Common myeloid progenitor, CD34-positive (primary cell): ENCODE data around the gene LGI4.

Experiments used
- CTCF ChIA-PET: fragments of 350-600 bp; sonication (Branson Sonifier 250); formaldehyde crosslinking; loops from one replicate; lab custom pipeline; 2021; ENCODE audit warnings: antibody characterized with exemption; lab: Charles Lee
- POLR2A ChIA-PET: fragments of 350-600 bp; sonication (Branson Sonifier 250); formaldehyde crosslinking; loops from one replicate; lab custom pipeline; 2021; ENCODE audit warnings: antibody characterized with exemption; lab: Charles Lee
- DNase-seq, 3 donors: peaks; one replicate each; pipeline versions ENCODE4 v3.0.0 to v3.0.0-alpha.2; 2013
- H3K27ac ChIP-seq, 2 experiments: 1 replicate in 1 of 2; 2 replicates in 1 of 2; pipeline ENCODE4 v1.7.0; 2013; ENCODE audit warnings: inconsistent platforms in 2 of 2, low read length in 2 of 2, mild to moderate bottlenecking in 2 of 2, low read depth in 1 of 2, moderate library complexity in 1 of 2; ENCODE audit not compliant: severe bottlenecking in 2 of 2, insufficient read depth in 1 of 2, poor library complexity in 1 of 2
- H3K27me3 ChIP-seq, 5 experiments: replicated peaks in 2 of 5; 1 replicate in 3 of 5; 2 replicates in 2 of 5; pipeline versions ENCODE4 v1.6.1 to v1.7.0; 2013; ENCODE audit warnings: low read length in 4 of 5, mild to moderate bottlenecking in 2 of 5, moderate library complexity in 2 of 5, inconsistent platforms in 1 of 5; ENCODE audit not compliant: insufficient read depth in 5 of 5, control insufficient read depth in 4 of 5
- H3K36me3 ChIP-seq, 4 experiments: 1 replicate in 2 of 4; 2 replicates in 2 of 4; pipeline versions ENCODE4 v1.6.1 to v1.7.0; 2013; ENCODE audit warnings: low read length in 3 of 4, control low read depth in 1 of 4, mild to moderate bottlenecking in 1 of 4; ENCODE audit not compliant: control insufficient read depth in 4 of 4, insufficient read depth in 4 of 4
- H3K4me1 ChIP-seq, 4 experiments: 1 replicate in 3 of 4; 2 replicates in 1 of 4; pipeline versions ENCODE4 v1.6.1 to v1.7.1; 2013; ENCODE audit warnings: low read length in 3 of 4, mild to moderate bottlenecking in 3 of 4, control low read depth in 1 of 4, inconsistent platforms in 1 of 4, moderate library complexity in 1 of 4; ENCODE audit not compliant: control insufficient read depth in 4 of 4, insufficient read depth in 4 of 4; ENCODE audit errors: control extremely low read depth in 1 of 4
- H3K4me3 ChIP-seq, 7 experiments: 1 replicate in 4 of 7; 2 replicates in 3 of 7; pipeline versions ENCODE4 v1.5.1 to v1.7.0; 2013; ENCODE audit warnings: mild to moderate bottlenecking in 7 of 7, low read length in 6 of 7, moderate library complexity in 6 of 7, inconsistent platforms in 2 of 7, low read depth in 2 of 7, control low read depth in 1 of 7; ENCODE audit not compliant: insufficient read depth in 4 of 7, control insufficient read depth in 1 of 7; ENCODE audit errors: extremely low read depth in 1 of 7
- H3K9me3 ChIP-seq, 5 experiments: 1 replicate in 4 of 5; 2 replicates in 1 of 5; pipeline versions ENCODE4 v1.6.1 to v1.7.1; 2013; ENCODE audit warnings: low read length in 4 of 5, mild to moderate bottlenecking in 2 of 5, inconsistent platforms in 1 of 5, low read depth in 1 of 5, moderate library complexity in 1 of 5; ENCODE audit not compliant: control insufficient read depth in 4 of 5, insufficient read depth in 2 of 5; ENCODE audit errors: control extremely low read depth in 1 of 5
- WGBS: methylation state at CpG from one replicate; pipeline ENCODE4 v1.1.5; 2013; ENCODE audit not compliant: insufficient coverage; 5-methylcytosine and 5-hydroxymethylcytosine counted together

The LGI4 gene

GRCh38 chr19:35143231-35143715 is 8.4 kb upstream of the LGI4 start, which contains the start of gene FXYD7:
FXYD7 (plus strand) TSS chr19:35143255; CDS start chr19:35143334, 79 bp downstream.
- ChIA-PET POLR2A (interaction anchor here (3.2 kb wide), 1 partner anchor 11 kb away, joined by 14 read pairs; the partner anchor contains the start of gene FXYD5), CTCF (interaction anchor here (0.8 to 5.6 kb wide), 9 partner anchors 8 to 171 kb away, joined by 3 to 38 read pairs (median 8); partner anchors contain the start of gene FXYD5)
- H3K27me3 ChIP-seq: peaks cover 0 to 33% (median 17%) of the 10 kb centered on the region in 5 experiments
- H3K4me3 ChIP-seq: peak within 1 kb of the TSS in 4 of 7 experiments; percentile 33 to 55 (median 46)
- no peaks in the 10 kb centered on the region for H3K9me3 ChIP-seq
- DNase-seq: no peak
- H3K27ac ChIP-seq: no peak within 1 kb of the TSS
- 0% methylated on average over 6 of the region's 31 CpGs for WGBS
- H3K4me1 ChIP-seq: peaks cover 0 to 46% (median 37%) of the 10 kb centered on the region in 4 experiments
- no peaks in the 10 kb centered on the region for H3K36me3 ChIP-seq

GRCh38 chr19:35142606-35143230 is 7.9 kb upstream of the LGI4 start:
- 0% methylated on average over 8 of the region's 46 CpGs for WGBS
- CTCF ChIA-PET: interaction anchor here (0.8 to 5.6 kb wide), 19 partner anchors 9 to 210 kb away, joined by 3 to 38 read pairs (median 5); partner anchors contain the start of genes FAM187B, FXYD5 and HAMP
- no peaks in the 10 kb centered on the region for H3K36me3 ChIP-seq
- peak in 2 of 3 donors; percentile 70 to 72 for DNase-seq
- H3K27ac ChIP-seq: no peak overlapping the region
- peaks cover 0 to 33% (median 17%) of the 10 kb centered on the region in 5 experiments for H3K27me3 ChIP-seq
- no peaks in the 10 kb centered on the region for H3K9me3 ChIP-seq
- H3K4me1 ChIP-seq: peaks cover 0 to 46% (median 37%) of the 10 kb centered on the region in 4 experiments
- H3K4me3 ChIP-seq: peak overlapping the region in 3 of 7 experiments; percentile 43 to 55 (median 49)
- POLR2A ChIA-PET: interaction anchor here (0.6 to 3.2 kb wide), 2 partner anchors 11 to 51 kb away, joined by 3 to 14 read pairs; partner anchors contain the start of gene FXYD5

- DNase-seq: peak in 2 of 3 donors; percentile 57 to 69
- Histone ChIP-seq H3K36me3 (no peaks in the 10 kb centered on the region), H3K4me1 (peaks cover 0 to 42% (median 36%) of the 10 kb centered on the region in 4 experiments), H3K9me3 (no peaks in the 10 kb centered on the region), H3K27ac (no peak overlapping the region), H3K4me3 (peak overlapping the region in 3 of 7 experiments; percentile 43 to 55 (median 49)), H3K27me3 (peaks cover 0 to 33% (median 17%) of the 10 kb centered on the region in 5 experiments)
- ChIA-PET POLR2A (interaction anchor here (0.6 to 3.2 kb wide), 3 partner anchors 12 to 52 kb away, joined by 3 to 14 read pairs (median 4); partner anchors contain the start of gene FXYD5), CTCF (interaction anchor here (0.8 to 5.6 kb wide), 31 partner anchors 10 to 211 kb away, joined by 3 to 38 read pairs (median 4); partner anchors contain the start of genes FAM187B, FXYD5 and HAMP)
- 3% methylated on average over 10 of the region's 21 CpGs for WGBS
These were observed 7.2 kb upstream of the LGI4 start for GRCh38 chr19:35141837-35142605.

- WGBS: 2% methylated on average over 24 of the region's 48 CpGs
- peaks cover 0 to 39% (median 33%) of the 10 kb centered on the region in 4 experiments for H3K4me1 ChIP-seq
- H3K36me3 ChIP-seq: no peaks in the 10 kb centered on the region
- POLR2A ChIA-PET: interaction anchor here (1.0 to 3.2 kb wide), 3 partner anchors 13 to 29 kb away, joined by 4 to 14 read pairs (median 4); partner anchors contain the start of gene FXYD5
- no peaks in the 10 kb centered on the region for H3K9me3 ChIP-seq
- CTCF ChIA-PET: interaction anchor here (0.7 to 5.6 kb wide), 33 partner anchors 10 to 212 kb away, joined by 3 to 38 read pairs (median 4); partner anchors contain the start of genes FAM187B, FXYD5 and HAMP
- peaks cover 0 to 33% (median 17%) of the 10 kb centered on the region in 5 experiments for H3K27me3 ChIP-seq
- H3K27ac ChIP-seq: no peak overlapping the region
- H3K4me3 ChIP-seq: peak overlapping the region in 3 of 7 experiments; percentile 28 to 43 (median 37)
- peak; percentile 87 to 90 (median 89) for DNase-seq
These were observed 6.3 kb upstream of the LGI4 start for GRCh38 chr19:35140962-35141836.

- WGBS: 60% methylated on average over 12 of the region's 12 CpGs
- ChIA-PET POLR2A (interaction anchor here (1.0 to 1.2 kb wide), 2 partner anchors 21 to 30 kb away, joined by 4 read pairs; no protein-coding TSS in a partner anchor), CTCF (interaction anchor here (0.9 to 5.6 kb wide), 7 partner anchors 11 to 97 kb away, joined by 3 to 38 read pairs (median 19); partner anchors contain the start of gene FXYD5)
- Histone ChIP-seq H3K27ac (no peak overlapping the region), H3K9me3 (no peaks in the 10 kb centered on the region), H3K4me1 (peaks cover 0 to 41% (median 33%) of the 10 kb centered on the region in 4 experiments), H3K27me3 (peaks cover 0 to 33% (median 17%) of the 10 kb centered on the region in 5 experiments), H3K36me3 (no peaks in the 10 kb centered on the region), H3K4me3 (no peak overlapping the region)
- no peak for DNase-seq
These were observed 5.5 kb upstream of the LGI4 start for GRCh38 chr19:35140207-35140961.
